C4-2B (cell line): ENCODE measurements around the gene PTK7.

Experiments used
- H3K27ac ChIP-seq: fragments of 450-650 bp; 2 replicates; pipeline ENCODE4 v1.5.1; 2017
- ZFX ChIP-seq: fragments of 450-650 bp; IDR thresholded peaks from 2 replicates; pipeline ENCODE4 v1.6.1; 2017
- TF ChIP-seq, protein P1 (sequence below): fragments of 450-650 bp; conservative IDR thresholded peaks from 2 replicates; pipeline ENCODE4 v1.5.1; 2017; ENCODE audit warnings: mild to moderate bottlenecking

Gene PTK7

DNA sequence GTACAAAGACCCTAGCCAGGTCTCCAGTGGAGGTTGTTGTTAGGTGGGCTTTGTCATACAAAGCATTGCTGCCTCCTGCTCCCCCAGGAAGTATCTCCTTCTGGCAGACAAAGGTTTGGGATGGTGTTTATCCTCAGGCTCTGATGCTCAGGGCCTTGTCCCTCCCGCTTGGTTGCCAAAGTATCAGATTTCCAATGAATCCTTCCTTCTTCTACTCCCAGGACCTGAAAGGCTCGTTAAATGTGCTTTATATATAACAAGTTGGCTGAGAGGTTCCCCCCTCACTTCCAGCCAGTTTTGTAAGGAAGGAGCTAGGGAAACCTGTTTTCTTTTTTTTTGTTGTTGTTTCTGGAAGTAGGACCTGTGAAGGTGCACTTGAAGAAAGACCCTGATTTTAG is 14.4 kb downstream of the PTK7 start:
- peak overlapping the region; percentile 74 for H3K27ac ChIP-seq
- TF ChIP-seq ZFX, result no peak
- TF ChIP-seq, protein P1, sequence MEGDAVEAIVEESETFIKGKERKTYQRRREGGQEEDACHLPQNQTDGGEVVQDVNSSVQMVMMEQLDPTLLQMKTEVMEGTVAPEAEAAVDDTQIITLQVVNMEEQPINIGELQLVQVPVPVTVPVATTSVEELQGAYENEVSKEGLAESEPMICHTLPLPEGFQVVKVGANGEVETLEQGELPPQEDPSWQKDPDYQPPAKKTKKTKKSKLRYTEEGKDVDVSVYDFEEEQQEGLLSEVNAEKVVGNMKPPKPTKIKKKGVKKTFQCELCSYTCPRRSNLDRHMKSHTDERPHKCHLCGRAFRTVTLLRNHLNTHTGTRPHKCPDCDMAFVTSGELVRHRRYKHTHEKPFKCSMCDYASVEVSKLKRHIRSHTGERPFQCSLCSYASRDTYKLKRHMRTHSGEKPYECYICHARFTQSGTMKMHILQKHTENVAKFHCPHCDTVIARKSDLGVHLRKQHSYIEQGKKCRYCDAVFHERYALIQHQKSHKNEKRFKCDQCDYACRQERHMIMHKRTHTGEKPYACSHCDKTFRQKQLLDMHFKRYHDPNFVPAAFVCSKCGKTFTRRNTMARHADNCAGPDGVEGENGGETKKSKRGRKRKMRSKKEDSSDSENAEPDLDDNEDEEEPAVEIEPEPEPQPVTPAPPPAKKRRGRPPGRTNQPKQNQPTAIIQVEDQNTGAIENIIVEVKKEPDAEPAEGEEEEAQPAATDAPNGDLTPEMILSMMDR, result no peak

DNA sequence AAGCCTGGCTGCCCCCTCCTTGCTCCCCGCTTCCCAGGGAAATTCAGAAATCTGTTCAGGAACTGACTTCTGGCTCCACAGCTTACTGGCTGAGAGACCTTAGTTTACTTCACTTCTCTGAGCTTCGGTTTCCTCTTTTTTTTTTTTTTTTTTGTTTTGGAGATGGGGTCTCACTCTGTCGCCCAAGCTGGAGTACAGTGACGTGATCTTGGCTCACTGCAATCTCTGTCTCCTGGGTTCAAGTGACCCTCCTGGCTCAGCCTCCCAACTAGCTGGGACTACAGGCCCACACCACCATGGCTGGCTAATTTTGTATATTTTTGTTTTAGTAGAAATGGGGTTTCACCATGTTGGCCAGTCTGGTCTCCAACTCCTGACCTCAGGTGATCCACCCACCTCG is 14.9 kb downstream of the PTK7 start:
- H3K27ac ChIP-seq, result peak overlapping the region; percentile 74
- TF ChIP-seq ZFX, result no peak
- TF ChIP-seq, protein P1, result no peak

DNA sequence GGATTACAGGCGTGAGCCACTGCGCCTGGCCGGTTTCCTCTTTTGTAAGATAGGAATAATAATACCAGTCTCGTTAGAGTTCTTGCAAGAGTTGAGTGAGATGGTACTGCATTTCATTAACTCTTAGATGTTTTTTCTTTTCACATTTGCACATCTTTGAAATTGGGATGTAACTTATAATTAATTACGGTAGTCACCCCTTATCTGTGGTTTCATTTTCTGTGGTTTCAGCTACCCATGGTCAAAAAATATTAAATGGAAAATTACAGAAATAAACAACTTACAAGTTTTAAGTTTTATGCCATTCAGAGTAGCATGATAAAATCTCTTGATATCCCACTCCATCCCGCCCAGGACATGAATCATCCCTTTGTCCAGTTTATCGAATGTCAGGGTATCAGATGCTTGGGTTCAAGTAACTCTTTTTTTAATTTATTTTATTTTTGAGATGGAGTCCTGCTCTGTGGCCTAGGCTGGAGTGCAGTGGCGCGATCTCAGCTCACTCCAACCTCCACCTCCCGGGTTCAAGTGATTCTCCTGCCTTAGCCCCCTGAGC is 15.4 kb downstream of the PTK7 start:
- peak overlapping the region; percentile 74 for H3K27ac ChIP-seq
- TF ChIP-seq, protein P1, result no peak
- no peak for TF ChIP-seq ZFX

DNA sequence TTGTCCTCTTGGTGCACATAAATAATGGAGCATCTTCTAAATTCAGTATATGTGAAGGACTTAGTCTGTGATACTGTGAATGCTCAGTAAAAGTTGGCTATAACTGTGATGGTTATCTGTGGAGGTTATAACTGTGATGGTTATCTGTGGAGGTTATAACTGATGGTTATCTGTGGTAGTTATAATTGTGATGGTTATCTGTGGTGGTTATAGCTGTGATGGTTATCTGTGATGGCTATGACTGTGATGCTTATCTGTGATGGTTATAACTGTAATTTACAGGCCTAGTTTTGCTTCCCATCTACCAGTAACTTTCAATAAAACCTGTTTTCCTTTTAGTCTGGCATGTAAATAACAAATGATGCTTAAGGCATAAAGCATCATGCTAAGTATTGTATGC is 16.5 kb downstream of the PTK7 start:
- TF ChIP-seq ZFX, result no peak
- TF ChIP-seq, protein P1, result no peak
- no peak overlapping the region for H3K27ac ChIP-seq

DNA sequence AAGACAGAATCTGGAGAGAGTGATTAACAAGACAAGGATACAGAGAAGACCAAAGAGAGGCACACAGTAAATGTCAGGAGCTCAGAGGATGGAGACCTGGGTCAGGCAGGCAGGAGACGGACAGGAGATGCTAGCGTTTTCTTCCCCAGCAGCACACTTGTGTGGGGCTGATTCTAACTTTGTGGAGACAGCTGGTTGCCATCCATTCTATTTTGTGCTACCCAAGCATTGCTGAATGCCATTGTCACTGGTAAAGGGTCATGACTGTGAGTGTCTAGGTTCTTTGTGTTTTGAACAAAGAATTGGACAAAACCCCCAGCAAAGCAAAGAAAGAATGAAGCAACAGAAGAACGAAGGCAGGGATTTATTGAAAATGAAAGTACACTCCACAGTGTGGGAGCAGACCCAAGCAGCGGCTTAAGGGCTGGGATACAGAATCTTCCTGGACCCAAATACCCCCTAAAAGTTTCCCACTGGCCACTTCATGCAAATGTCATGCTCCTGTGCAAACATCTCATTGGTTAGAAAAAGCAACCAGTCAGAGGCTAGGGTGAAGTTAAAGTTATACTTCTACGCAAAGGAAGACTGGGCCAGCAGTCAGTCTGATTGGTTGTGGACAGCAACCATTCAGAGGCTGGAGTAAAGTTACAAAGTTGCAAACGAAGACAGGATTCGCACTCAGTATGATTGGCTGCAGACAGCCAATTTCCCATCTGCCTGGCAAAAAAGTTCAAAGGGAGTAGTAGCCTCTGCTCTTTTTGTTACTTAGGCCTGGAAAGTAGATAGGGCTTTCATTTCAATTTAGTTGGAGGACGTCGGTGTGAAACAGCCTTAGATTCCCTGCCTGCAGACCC is 17.5 kb downstream of the PTK7 start:
- no peak overlapping the region; the same call in 1 of the 2 replicates for H3K27ac ChIP-seq
- no peak for TF ChIP-seq ZFX
- TF ChIP-seq, protein P1, result no peak

DNA sequence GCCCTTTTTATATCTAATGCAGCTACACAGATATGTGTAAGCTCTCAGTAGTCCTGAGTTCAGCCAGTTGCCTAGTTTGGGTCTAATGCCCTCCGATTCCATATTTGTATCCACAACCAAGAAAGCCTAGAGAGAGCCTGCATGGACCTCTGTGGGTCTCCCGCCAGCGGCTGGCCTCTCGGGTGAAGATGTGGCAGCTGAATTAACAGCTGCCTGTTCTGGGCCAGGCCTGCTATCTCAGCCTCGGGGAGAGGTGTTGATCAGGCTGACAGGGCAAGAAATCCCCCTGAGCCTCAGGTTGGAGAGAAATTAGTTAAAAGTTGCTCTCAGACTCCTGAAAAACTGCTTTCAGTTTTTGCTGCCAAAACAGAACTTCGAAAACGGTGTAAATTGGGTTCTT is 19.8 kb downstream of the PTK7 start:
- TF ChIP-seq, protein P1, result no peak
- TF ChIP-seq ZFX, result no peak
- peak overlapping the region; percentile 67 for H3K27ac ChIP-seq

DNA sequence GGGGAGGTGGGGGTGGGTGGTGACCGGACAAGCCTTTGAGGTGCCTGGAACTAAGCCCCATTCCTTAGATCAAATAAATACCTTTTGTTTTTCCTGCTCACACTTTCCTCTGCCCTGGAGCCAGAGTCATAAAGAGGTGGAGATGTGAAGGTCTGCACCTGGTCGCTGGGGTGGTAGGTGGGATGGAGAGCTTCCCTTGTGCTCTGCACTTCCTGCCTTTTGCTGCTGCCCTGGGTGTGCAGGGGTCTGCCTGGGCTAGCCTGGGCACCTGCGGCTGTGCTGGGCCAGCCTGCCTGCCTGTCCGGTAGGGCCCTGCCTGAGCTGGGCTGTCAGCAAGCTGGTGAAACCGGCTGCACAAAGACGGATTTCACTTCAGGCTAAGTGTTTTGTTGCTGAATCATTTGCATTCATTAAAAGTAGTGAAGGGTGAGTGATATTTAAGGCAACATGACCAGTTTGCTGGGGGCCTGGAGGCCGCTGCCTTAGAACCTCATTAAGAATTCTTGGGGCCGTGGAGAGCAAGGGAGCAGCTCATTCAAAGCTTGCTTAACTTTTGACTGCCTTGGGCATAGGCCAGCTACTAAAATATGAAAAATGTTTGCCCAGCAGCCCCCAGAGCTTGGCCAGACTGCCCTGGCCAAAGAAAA is 20.5 kb downstream of the PTK7 start:
- peak overlapping the region; percentile 67 for H3K27ac ChIP-seq
- TF ChIP-seq, protein P1, result no peak
- peak; percentile 31; the same call in 1 of the 2 replicates for TF ChIP-seq ZFX
